ENCODE data around the gene POLK. TPM values are rescaled to one million over a fixed set of nuclear protein-coding genes. Genes with fewer than 3 reads are reported as not detected.

POLK gene
- total and polyA plus RNA-seq, 2 of the 13 experiments (the other 11 are each of a cell fraction or from before 2014, with no cell fraction given), result 8.6 to 11.7 TPM

GRCh38 chr5:75511435-75512382, at the start of gene POLK, which contains the start of gene CERT1 (continued):
- TF ChIP-seq ZGPAT (CRISPR knock-in tag; IDR thresholded peaks at IDR 0.05) (peak; percentile 71; the same call in 1 of the 2 replicates), NFIC (IDR thresholded peaks at IDR 0.05; ENCODE audit: low read length) (no peak), PRDM10 (CRISPR knock-in tag; IDR thresholded peaks at IDR 0.05; ENCODE audit: low read depth) (peak; percentile 74; the same call in 1 of the 2 replicates), AKAP8 (CRISPR knock-in tag; IDR thresholded peaks at IDR 0.05) (0 out of 2 replicates have a peak, but pooled peaks have one; percentile 35), ADNP (CRISPR knock-in tag; IDR thresholded peaks at IDR 0.05) (no peak), ESRRA (CRISPR knock-in tag; IDR thresholded peaks at IDR 0.05; ENCODE audit: low read depth) (no peak), MTA1 (CRISPR knock-in tag; IDR thresholded peaks at IDR 0.05; ENCODE audit: borderline replicate concordance) (no peak; the same call in 1 of the 2 replicates), THAP9 (CRISPR knock-in tag; IDR thresholded peaks at IDR 0.05; ENCODE audit: borderline replicate concordance) (peak; percentile 42; the same call in 1 of the 2 replicates), ZNF773 (CRISPR knock-in tag; IDR thresholded peaks at IDR 0.05; ENCODE audit: borderline replicate concordance) (no peak), MED13 (CRISPR knock-in tag; IDR thresholded peaks at IDR 0.05) (no peak), ZSCAN22 (CRISPR knock-in tag; IDR thresholded peaks at IDR 0.05) (no peak), ZNF557 (CRISPR knock-in tag; IDR thresholded peaks at IDR 0.05) (no peak), FOXJ3 (CRISPR knock-in tag; IDR thresholded peaks at IDR 0.05; ENCODE audit: borderline replicate concordance) (no peak), ETS1 (CRISPR knock-in tag; IDR thresholded peaks at IDR 0.05) (no peak), RXRA (CRISPR knock-in tag; IDR thresholded peaks at IDR 0.05) (no peak), NKX3-1 (CRISPR knock-in tag; IDR thresholded peaks at IDR 0.05) (no peak), LCORL (IDR thresholded peaks at IDR 0.05) (no peak), LCORL (CRISPR knock-in tag; IDR thresholded peaks at IDR 0.05) (0 out of 2 replicates have a peak, but pooled peaks have one; percentile 36)
